NCI-H510A treated with DMSO at 0.1 percent for 48 hours (cell line): ENCODE measurements around the gene SREK1IP1.

Experiments
- DNase-seq: peaks from one replicate; lab custom pipeline; 2025; lab: John Stamatoyannopoulos, UW

The SREK1IP1 gene

GRCh38 chr5:64768358-64769312 lies at the start of gene SREK1IP1, which contains the start of gene CWC27:
Gene SREK1IP1, minus strand, starts transcription at chr5:64768691. Its CDS starts 174 bp downstream, at chr5:64768517.
Gene CWC27, plus strand, starts transcription at chr5:64768930. Its CDS starts 217 bp downstream, at chr5:64769147.
- DNase-seq, result peak; percentile 85

- DNase-seq, result no peak
Observed at GRCh38 chr5:64818245-64818644, 49.8 kb upstream of the SREK1IP1 start.

DNA sequence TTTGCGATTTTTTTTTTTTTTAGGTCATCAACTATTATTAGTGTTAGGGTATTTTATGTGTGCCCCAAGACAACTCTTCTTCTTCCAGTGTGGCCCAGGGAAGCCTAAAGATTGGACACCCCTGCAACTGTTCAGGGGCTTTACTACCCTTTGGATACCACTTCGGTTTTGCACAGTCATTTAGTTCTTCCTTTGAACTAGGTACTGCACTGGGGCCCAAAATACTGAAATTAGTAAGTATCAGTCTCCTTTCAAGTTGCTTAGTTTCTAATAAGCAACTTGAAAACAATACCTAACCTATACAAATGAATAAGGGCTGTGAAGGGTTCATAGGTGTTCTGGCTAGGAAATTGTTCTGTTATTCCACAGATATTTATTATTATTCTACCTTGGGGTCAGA lies 45.6 kb upstream of the SREK1IP1 start:
- no peak for DNase-seq

- DNase-seq, result peak; percentile 39
Observed at GRCh38 chr5:64811050-64811640, 42.7 kb upstream of the SREK1IP1 start.

DNA sequence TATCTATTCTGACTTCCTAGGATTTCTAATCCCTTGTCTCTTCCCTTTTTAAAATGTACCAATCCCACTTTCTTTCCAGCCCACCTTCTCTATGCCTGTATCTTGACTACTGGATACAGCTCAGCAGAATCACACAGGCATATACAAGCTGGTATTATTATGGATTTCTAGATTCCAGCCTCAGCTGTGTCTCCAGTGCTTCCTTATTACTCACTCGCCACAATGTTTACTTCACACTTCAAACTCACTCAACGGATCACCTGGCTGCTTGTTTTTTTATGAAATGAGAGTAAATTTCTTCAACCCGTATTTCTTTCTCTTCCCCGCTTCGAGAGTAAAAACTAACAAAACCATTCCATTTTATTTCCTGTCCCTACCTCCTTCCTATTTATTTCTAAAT lies 39.0 kb upstream of the SREK1IP1 start:
- DNase-seq, result peak; percentile 14

GRCh38 chr5:64806537-64806936 lies 38.0 kb upstream of the SREK1IP1 start:
- no peak for DNase-seq

GRCh38 chr5:64800926-64801325 lies 32.4 kb upstream of the SREK1IP1 start:
- no peak for DNase-seq

DNA sequence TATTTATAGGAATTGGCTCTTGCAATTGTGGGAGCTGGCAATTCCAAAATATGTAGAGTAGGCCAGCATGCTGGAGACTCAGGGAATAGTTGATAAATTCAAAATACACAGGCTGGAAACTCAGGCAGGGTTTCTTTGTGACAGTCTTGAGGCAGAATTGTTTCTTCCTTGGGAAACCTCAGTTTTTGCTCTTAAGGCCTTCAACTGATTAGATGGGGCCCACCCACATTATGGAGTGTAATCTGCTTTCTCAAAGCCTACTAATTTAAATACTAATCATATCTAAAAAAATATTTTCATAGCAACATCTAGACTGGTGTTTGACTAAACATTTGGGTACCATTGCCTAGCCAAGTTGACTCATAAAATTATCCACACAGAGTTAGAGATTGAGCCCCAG lies 27.8 kb upstream of the SREK1IP1 start:
- DNase-seq, result no peak

- DNase-seq, result no peak
Observed at GRCh38 chr5:64794053-64794770, 25.7 kb upstream of the SREK1IP1 start.

GRCh38 chr5:64792469-64792868 lies 24.0 kb upstream of the SREK1IP1 start:
- no peak for DNase-seq

- DNase-seq, result no peak
Observed at GRCh38 chr5:64790210-64790609, 21.7 kb upstream of the SREK1IP1 start.

DNA sequence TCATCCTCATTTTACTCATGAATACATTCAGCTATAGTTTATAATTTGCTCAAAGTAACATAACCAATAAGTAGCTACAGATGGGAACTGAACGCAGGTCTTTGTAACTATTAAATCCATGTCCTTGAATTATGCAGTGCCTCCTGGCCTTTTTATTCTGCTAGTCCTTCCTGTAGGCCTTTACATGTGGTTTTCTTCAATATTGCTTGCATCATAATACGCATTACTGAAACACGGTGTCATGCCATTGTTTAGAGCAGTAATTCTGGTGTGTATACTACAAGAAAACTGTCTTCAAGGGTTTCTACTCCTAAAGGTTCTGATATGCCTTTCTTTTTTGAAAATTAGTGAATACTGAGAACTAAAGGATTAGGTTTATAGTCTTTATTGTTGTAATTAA lies 21.0 kb upstream of the SREK1IP1 start:
- no peak for DNase-seq

- no peak for DNase-seq
Observed at GRCh38 chr5:64788156-64788555, 19.7 kb upstream of the SREK1IP1 start.

DNA sequence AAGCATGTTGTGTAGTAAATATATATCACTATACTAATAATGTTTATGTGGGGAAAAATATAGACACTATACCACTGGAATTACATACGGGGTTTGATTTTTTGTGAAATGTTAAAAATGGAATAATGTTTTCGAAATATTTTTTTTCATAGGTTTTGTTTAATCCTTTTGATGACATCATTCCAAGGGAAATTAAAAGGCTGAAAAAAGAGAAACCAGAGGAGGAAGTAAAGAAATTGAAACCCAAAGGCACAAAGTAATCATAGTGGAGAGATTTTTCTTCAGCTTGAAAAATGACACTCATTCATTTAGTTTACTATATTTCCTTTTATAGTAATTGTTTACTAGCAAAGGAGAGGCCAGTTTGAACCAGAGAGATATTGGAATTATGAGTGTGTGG lies 17.9 kb upstream of the SREK1IP1 start:
- DNase-seq, result no peak

- DNase-seq, result peak; percentile 68
Observed at GRCh38 chr5:64784451-64785025, 16.0 kb upstream of the SREK1IP1 start.

GRCh38 chr5:64775291-64775690 lies 6.8 kb upstream of the SREK1IP1 start:
- no peak for DNase-seq

DNA sequence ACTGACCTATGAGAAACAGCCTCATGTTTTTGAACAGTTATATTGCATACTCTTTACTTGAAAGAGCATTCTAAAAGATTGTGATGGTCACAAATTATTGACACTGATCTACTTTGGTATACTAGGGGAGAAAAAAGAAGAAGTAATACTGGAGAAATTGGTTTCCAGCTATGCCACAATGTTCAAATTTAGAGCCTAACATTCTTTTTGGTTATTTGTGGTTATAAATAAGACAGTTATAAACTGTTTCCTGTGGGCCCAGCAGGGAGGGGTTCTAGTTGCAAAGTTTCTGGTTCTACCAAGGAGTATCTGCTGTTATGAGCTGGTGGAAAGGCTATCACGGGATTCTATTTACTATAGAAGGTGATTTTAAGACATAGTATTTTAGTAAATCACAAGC lies 5.0 kb upstream of the SREK1IP1 start:
- no peak for DNase-seq

DNA sequence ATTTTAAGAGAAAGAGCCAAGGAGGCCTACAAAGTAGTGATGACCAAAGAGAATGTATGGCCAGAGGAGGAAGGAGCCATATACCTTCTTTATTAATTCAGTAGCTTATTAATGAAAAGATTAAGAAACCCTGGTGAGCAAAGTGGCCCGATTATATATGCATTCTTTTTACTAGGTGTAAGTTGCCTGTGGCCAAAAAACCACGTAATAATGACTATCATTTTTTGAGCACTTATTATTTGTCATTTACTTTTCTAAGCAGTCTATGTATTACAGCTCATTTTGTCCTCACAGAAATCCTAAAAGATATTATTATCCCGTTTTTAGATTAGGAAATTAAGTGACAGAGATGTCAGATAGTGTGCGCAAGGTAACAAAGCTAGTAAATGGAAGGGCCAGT lies 3.2 kb upstream of the SREK1IP1 start:
- DNase-seq, result no peak

DNA sequence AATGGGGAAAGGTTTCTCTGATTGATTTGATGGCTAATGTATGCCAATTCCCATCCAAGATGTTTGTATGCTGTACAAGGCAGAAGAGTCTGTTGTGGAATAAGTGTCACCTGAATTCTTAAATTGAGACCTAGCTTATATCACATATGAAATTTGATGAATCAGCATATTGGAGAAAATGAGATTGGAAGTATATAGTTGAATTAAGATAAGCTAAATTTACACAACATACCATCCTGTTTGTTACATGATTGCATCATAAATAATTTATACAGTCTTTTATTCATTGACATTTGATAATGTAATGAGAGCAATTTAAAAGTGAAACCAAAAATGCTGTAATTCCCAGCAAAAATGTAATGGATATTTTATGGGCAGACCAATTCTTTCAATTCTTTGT lies 1.4 kb upstream of the SREK1IP1 start:
- DNase-seq, result no peak

DNA sequence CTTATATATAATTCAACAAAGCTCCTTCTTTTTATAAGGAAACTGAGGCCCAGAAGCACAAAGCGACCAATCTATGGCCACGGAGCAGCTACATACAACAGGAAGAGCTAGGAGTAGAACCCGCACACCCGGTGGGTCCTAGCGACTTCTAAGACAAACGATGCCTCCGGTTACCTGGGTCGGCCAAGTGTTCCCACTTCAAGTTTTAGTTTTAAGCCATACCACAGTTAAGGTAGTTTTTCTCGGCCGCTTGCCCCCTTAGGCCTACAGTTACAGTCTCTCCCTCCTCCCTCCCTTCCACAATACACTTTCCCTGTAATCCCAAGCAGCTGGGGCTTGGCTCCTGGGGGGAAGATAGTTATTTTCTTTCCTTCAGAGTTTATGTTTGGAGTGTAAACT lies 533 bp downstream of the SREK1IP1 start:
- peak; percentile 1 for DNase-seq

- no peak for DNase-seq
Observed at GRCh38 chr5:64766941-64767340, 1.6 kb downstream of the SREK1IP1 start.

DNA sequence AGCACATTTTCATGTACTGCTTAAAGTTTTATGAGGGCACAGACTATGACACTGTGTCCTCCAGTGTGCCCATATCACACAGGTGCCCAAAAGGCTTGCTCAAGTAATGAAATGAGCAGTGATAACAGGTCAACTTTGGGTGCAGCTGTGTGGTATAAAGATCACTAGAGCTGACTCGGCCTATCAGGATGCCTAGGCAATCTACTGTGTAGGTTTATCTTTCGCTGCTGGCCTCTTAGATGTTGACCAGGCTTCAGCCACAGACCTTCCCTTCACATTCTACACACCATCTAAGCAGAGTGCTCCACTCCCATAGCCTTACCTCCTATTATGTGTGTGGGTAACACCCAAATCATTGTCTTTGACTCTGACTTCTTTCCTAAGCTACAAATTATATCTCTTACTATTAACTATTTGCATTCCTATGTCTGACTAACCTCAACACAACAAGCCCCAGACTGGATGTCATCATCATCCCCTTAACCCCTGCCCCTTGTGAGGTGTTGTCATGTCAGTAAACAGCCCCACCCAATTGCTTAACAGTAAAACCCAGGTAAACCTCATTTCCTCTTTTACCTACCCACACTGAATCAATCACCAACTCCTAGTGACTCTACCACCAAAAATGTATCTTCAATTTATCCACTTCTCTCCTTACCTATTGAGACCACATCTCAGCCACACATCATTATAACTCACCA lies 2.5 kb downstream of the SREK1IP1 start:
- DNase-seq, result no peak
